PC-9 (cell line): ENCODE measurements around the gene PHB1. TPM values are rescaled to one million over a fixed set of nuclear protein-coding genes. Genes with fewer than 3 reads are reported as not detected.

Experiments used
- BruUV-seq: library from RNA; stranded (reverse); fragments of 400-500 nt; replicated peaks from 2 replicates; lab custom pipeline; 2021; lab: Mats Ljungman, UMichigan
- CTCF ChIA-PET: fragments of 300-600 bp; sonication (Branson Sonifier 250); formaldehyde crosslinking; loops from one replicate; lab custom pipeline; 2022; ENCODE audit warnings: antibody characterized with exemption; lab: Charles Lee
- POLR2A ChIA-PET: fragments of 300-600 bp; sonication (Branson Sonifier 250); formaldehyde crosslinking; loops from one replicate; lab custom pipeline; 2022; ENCODE audit warnings: antibody characterized with exemption; ENCODE audit not compliant: unreplicated experiment; lab: Charles Lee
- DNase-seq, 2 experiments: peaks; one replicate each; pipeline versions ENCODE4 v3.0.0 to v3.0.0-alpha.2; 2015 to 2022; ENCODE audit warnings: mixed read lengths in 1 of 2
- H2AFZ ChIP-seq: fragments of 200-600 bp; sonication (generic); 2 replicates; pipeline ENCODE4 v1.8.1; 2017; ENCODE audit warnings: antibody characterized with exemption
- H3F3A ChIP-seq: fragments of 200-600 bp; sonication (generic); 2 replicates; pipeline ENCODE4 v1.8.1; 2017; ENCODE audit warnings: antibody characterized with exemption, mild to moderate bottlenecking, low read depth; ENCODE audit not compliant: insufficient read depth
- H3K27ac ChIP-seq: fragments of 200-600 bp; sonication (generic); 2 replicates; pipeline ENCODE4 v1.6.1; 2016; ENCODE audit warnings: mixed run types
- H3K27me3 ChIP-seq: fragments of 200-600 bp; sonication (generic); 2 replicates; pipeline ENCODE4 v1.6.1; 2016; ENCODE audit warnings: low read depth, mixed run types; ENCODE audit not compliant: insufficient read depth
- H3K36me3 ChIP-seq: fragments of 200-600 bp; sonication (generic); 2 replicates; pipeline ENCODE4 v1.6.1; 2016; ENCODE audit warnings: low read depth, mixed run types
- H3K4me1 ChIP-seq: fragments of 200-600 bp; sonication (generic); replicated peaks from 2 replicates; pipeline ENCODE4 v1.6.1; 2016; ENCODE audit warnings: mixed run types; ENCODE audit not compliant: insufficient read depth
- H3K4me2 ChIP-seq: fragments of 200-600 bp; sonication (generic); 2 replicates; pipeline ENCODE4 v1.6.1; 2017; ENCODE audit warnings: mixed run types
- H3K4me3 ChIP-seq: fragments of 200-600 bp; sonication (generic); 2 replicates; pipeline ENCODE4 v1.6.1; 2016; ENCODE audit warnings: mixed run types
- H3K79me2 ChIP-seq: fragments of 200-600 bp; sonication (generic); 2 replicates; pipeline ENCODE4 v1.6.1; 2017; ENCODE audit warnings: low read depth, mixed run types
- H3K9me2 ChIP-seq: fragments of 200-600 bp; sonication (generic); 2 replicates; pipeline ENCODE4 v1.8.1; 2017; ENCODE audit warnings: mild to moderate bottlenecking; ENCODE audit not compliant: insufficient read depth
- H3K9me3 ChIP-seq: fragments of 200-600 bp; sonication (generic); 2 replicates; pipeline ENCODE4 v1.8.1; 2016; ENCODE audit warnings: low read depth; ENCODE audit not compliant: insufficient read depth
- H4K20me1 ChIP-seq: fragments of 200-600 bp; sonication (generic); 2 replicates; pipeline ENCODE4 v1.8.1; 2017; ENCODE audit not compliant: insufficient read depth
- CTCF ChIP-seq: fragments of 200-600 bp; sonication (generic); conservative IDR thresholded peaks from 2 replicates; pipeline ENCODE4 v1.6.1; 2017; ENCODE audit warnings: mixed run types, antibody characterized with exemption, mild to moderate bottlenecking, moderate library complexity
- EZH2 ChIP-seq: fragments of 200-600 bp; sonication (generic); IDR thresholded peaks from 2 replicates; pipeline ENCODE4 v1.8.0; 2017; ENCODE audit warnings: antibody characterized with exemption, low read depth
- intact Hi-C: fragments of 100-400 bp; cut with micrococcal nuclease; formaldehyde crosslinking; loops from one replicate; pipeline ENCODE4 v1.10.0; 2022; ENCODE audit not compliant: unreplicated experiment
- total RNA-seq: library from RNA; stranded (reverse); gene quantifications from 2 replicates; pipeline ENCODE4 v1.2.3, GENCODE V29; 2021

The PHB1 gene
- total RNA-seq, 1 experiment from 2014 or later = 244 TPM

DNA sequence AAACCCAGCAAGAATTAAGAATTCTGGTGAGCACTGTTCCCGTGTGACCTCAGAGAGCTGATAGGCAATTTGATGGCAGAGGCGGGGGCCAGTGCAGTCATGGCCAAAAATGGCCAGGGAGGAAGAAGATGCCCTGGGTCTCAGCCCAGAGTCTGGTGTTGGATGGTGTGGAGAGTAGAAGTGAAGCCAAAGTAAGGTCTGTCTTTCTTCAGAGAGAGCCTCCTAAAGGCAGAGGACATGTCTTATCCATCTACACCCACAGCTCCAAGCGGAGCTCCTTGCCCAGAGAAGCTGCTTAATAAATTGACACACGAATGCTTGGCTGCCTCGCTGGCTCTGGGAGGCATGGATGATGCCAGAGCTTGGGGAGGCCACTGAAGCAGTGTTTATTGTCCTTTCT lies 32.9 kb downstream of the PHB1 start:
- BruUV-seq = no TSS peak

GRCh38 chr17:49381033-49381432 lies 33.6 kb downstream of the PHB1 start:
- H3K36me3 ChIP-seq = no peaks in the 10 kb centered on the region
- H4K20me1 ChIP-seq = no peaks in the 10 kb centered on the region
- no peaks in the 10 kb centered on the region for H3K4me1 ChIP-seq
- no peak for TF ChIP-seq CTCF
- no peak for TF ChIP-seq EZH2
- no peaks in the 10 kb centered on the region for H3F3A ChIP-seq
- H3K9me2 ChIP-seq = no peaks in the 10 kb centered on the region
- ChIA-PET POLR2A (no interaction called here), CTCF (interaction anchor here (0.6 kb wide), 1 partner anchor 552 kb away, joined by 3 read pairs; no protein-coding TSS in a partner anchor)
- no peak for DNase-seq
- intact Hi-C loops = no loop called here
- H3K79me2 ChIP-seq = no peaks in the 10 kb centered on the region
- no peak overlapping the region for H2AFZ ChIP-seq
- H3K27me3 ChIP-seq = no peaks in the 10 kb centered on the region
- H3K9me3 ChIP-seq = peaks cover 5% of the 10 kb centered on the region; the same call in 1 of the 2 replicates
- no TSS peak for BruUV-seq
- H3K4me2 ChIP-seq = no peak overlapping the region
- H3K4me3 ChIP-seq = no peak overlapping the region
- no peak overlapping the region for H3K27ac ChIP-seq

More for the DNA sequence above, 32.9 kb downstream of the PHB1 start:
- no peaks in the 10 kb centered on the region for H3F3A ChIP-seq
- H4K20me1 ChIP-seq = no peaks in the 10 kb centered on the region
- no peaks in the 10 kb centered on the region for H3K79me2 ChIP-seq
- no peak for DNase-seq
- intact Hi-C loops = no loop called here
- H3K27me3 ChIP-seq = no peaks in the 10 kb centered on the region
- H3K36me3 ChIP-seq = no peaks in the 10 kb centered on the region
- no peak overlapping the region for H3K27ac ChIP-seq
- ChIA-PET CTCF (interaction anchor here (0.6 to 0.7 kb wide), 2 partner anchors 346 to 362 kb away, joined by 3 read pairs; no protein-coding TSS in a partner anchor), POLR2A (no interaction called here)
- no peaks in the 10 kb centered on the region for H3K4me1 ChIP-seq
- H3K9me2 ChIP-seq = no peaks in the 10 kb centered on the region
- H2AFZ ChIP-seq = no peak overlapping the region
- TF ChIP-seq EZH2 (no peak), CTCF (no peak)
- H3K4me2 ChIP-seq = no peak overlapping the region
- peaks cover 5% of the 10 kb centered on the region; the same call in 1 of the 2 replicates for H3K9me3 ChIP-seq
- H3K4me3 ChIP-seq = no peak overlapping the region

GRCh38 chr17:49379926-49380325 lies 34.8 kb downstream of the PHB1 start:
- ChIA-PET POLR2A (no interaction called here), CTCF (no interaction called here)
- TF ChIP-seq CTCF = no peak
- TF ChIP-seq EZH2 = no peak
- H3K79me2 ChIP-seq = no peaks in the 10 kb centered on the region
- DNase-seq = no peak
- no peak overlapping the region for H2AFZ ChIP-seq
- H3K27ac ChIP-seq = no peak overlapping the region
- H3K9me2 ChIP-seq = no peaks in the 10 kb centered on the region
- H3K4me3 ChIP-seq = no peak overlapping the region
- intact Hi-C loops = no loop called here
- no peaks in the 10 kb centered on the region for H3K36me3 ChIP-seq
- no peaks in the 10 kb centered on the region for H3K4me1 ChIP-seq
- no TSS peak for BruUV-seq
- no peaks in the 10 kb centered on the region for H4K20me1 ChIP-seq
- no peaks in the 10 kb centered on the region for H3F3A ChIP-seq
- no peak overlapping the region for H3K4me2 ChIP-seq
- no peaks in the 10 kb centered on the region for H3K27me3 ChIP-seq
- H3K9me3 ChIP-seq = peaks cover 5% of the 10 kb centered on the region; the same call in 1 of the 2 replicates
